Trophoblast cell (in vitro differentiated cells and primary cell): Measurements from ENCODE around the gene PRDM16.

ENCODE experiments used
- DNase-seq, 2 donors: peaks; one replicate each; pipeline ENCODE4 v3.0.0-alpha.2; 2016
- H2AFZ ChIP-seq: 2 replicates; pipeline ENCODE4 v1.6.1; 2013; ENCODE audit warnings: low read length, moderate library complexity, mild to moderate bottlenecking; ENCODE audit not compliant: insufficient read depth, poor library complexity
- H2AK5ac ChIP-seq: 2 replicates; pipeline ENCODE4 v1.6.1; 2013; ENCODE audit warnings: mild to moderate bottlenecking, low read length
- H2BK120ac ChIP-seq: 2 replicates; pipeline ENCODE4 v1.6.1; 2013; ENCODE audit warnings: low read length, mild to moderate bottlenecking, moderate library complexity; ENCODE audit not compliant: insufficient read depth, poor library complexity
- H2BK12ac ChIP-seq: 2 replicates; pipeline ENCODE4 v1.6.1; 2013; ENCODE audit warnings: mild to moderate bottlenecking, low read length, moderate library complexity
- H2BK5ac ChIP-seq: 2 replicates; pipeline ENCODE4 v1.6.1; 2013; ENCODE audit warnings: low read length, low read depth, moderate library complexity, mild to moderate bottlenecking; ENCODE audit not compliant: poor library complexity
- H3K14ac ChIP-seq: 2 replicates; pipeline ENCODE4 v1.6.1; 2013; ENCODE audit warnings: mild to moderate bottlenecking, low read length
- H3K18ac ChIP-seq: 2 replicates; pipeline ENCODE4 v1.6.1; 2013; ENCODE audit warnings: mild to moderate bottlenecking, low read length
- H3K23ac ChIP-seq: 2 replicates; pipeline ENCODE4 v1.6.1; 2013; ENCODE audit warnings: low read length
- H3K27ac ChIP-seq: 2 replicates; pipeline ENCODE4 v1.5.1; 2013; ENCODE audit warnings: low read depth, mild to moderate bottlenecking, inconsistent platforms, low read length, moderate library complexity
- H3K27me3 ChIP-seq: 2 replicates; pipeline ENCODE4 v1.6.1; 2013; ENCODE audit warnings: inconsistent platforms, mild to moderate bottlenecking, low read length, moderate library complexity; ENCODE audit not compliant: insufficient read depth
- H3K36me3 ChIP-seq, 2 experiments: 1 replicate in 1 of 2; 2 replicates in 1 of 2; pipeline ENCODE4 v1.6.1; 2013; ENCODE audit warnings: low read length in 2 of 2, mild to moderate bottlenecking in 2 of 2, moderate library complexity in 1 of 2; ENCODE audit not compliant: insufficient read depth in 2 of 2, control insufficient read depth in 1 of 2
- H3K4ac ChIP-seq: 2 replicates; pipeline ENCODE4 v1.6.1; 2013; ENCODE audit warnings: low read depth, mild to moderate bottlenecking, low read length, moderate library complexity
- H3K4me1 ChIP-seq, 2 experiments: 1 replicate in 1 of 2; 2 replicates in 1 of 2; pipeline ENCODE4 v1.6.1; 2013; ENCODE audit warnings: low read length in 2 of 2, mild to moderate bottlenecking in 2 of 2, moderate library complexity in 1 of 2; ENCODE audit not compliant: insufficient read depth in 2 of 2, control insufficient read depth in 1 of 2
- H3K4me2 ChIP-seq: 2 replicates; pipeline ENCODE4 v1.6.1; 2013; ENCODE audit warnings: inconsistent platforms, mild to moderate bottlenecking, low read length, moderate library complexity
- H3K4me3 ChIP-seq: 2 replicates; pipeline ENCODE4 v1.5.1; 2013; ENCODE audit warnings: mild to moderate bottlenecking, low read depth, low read length, inconsistent platforms
- H3K79me1 ChIP-seq: one replicate; pipeline ENCODE4 v1.6.1; 2013; ENCODE audit warnings: low read length
- H3K79me2 ChIP-seq: 2 replicates; pipeline ENCODE4 v1.6.1; 2013; ENCODE audit warnings: low read length, mild to moderate bottlenecking; ENCODE audit not compliant: control insufficient read depth, insufficient read depth, poor library complexity
- H3K9ac ChIP-seq: 2 replicates; pipeline ENCODE4 v1.6.1; 2013; ENCODE audit warnings: mild to moderate bottlenecking, low read length
- H3K9me3 ChIP-seq: 2 replicates; pipeline ENCODE4 v1.6.1; 2013; ENCODE audit warnings: low read depth, mild to moderate bottlenecking, control low read depth, inconsistent platforms, low read length; ENCODE audit not compliant: insufficient read depth
- H4K12ac ChIP-seq: 2 replicates; pipeline ENCODE4 v1.6.1; 2013; ENCODE audit warnings: low read depth, mild to moderate bottlenecking, low read length, moderate library complexity
- H4K8ac ChIP-seq: 2 replicates; pipeline ENCODE4 v1.6.1; 2013; ENCODE audit warnings: low read depth, mild to moderate bottlenecking, low read length, moderate library complexity
- H4K91ac ChIP-seq: one replicate; pipeline ENCODE4 v1.6.1; 2013; ENCODE audit warnings: low read depth, mild to moderate bottlenecking, low read length, moderate library complexity
- WGBS: extraction: QIAGEN DNeasy Blood & Tissue Kit; methylation state at CpG from one replicate; pipeline ENCODE4 v1.1.7; 2013; ENCODE audit warnings: missing lambda C conversion rate; ENCODE audit not compliant: insufficient read length, insufficient coverage; ENCODE audit errors: extremely low coverage; 5-methylcytosine and 5-hydroxymethylcytosine counted together

PRDM16 gene

GRCh38 chr1:3021801-3022401 lies 47.1 kb upstream of the PRDM16 start:
- WGBS = no CpG with 5 or more reads among the region's 28 CpGs
- Histone ChIP-seq H3K4me1 (no peaks in the 10 kb centered on the region), H2BK120ac (no peak overlapping the region)

GRCh38 chr1:3022511-3022973 lies 46.5 kb upstream of the PRDM16 start:
- H4K91ac ChIP-seq = no peak overlapping the region
- WGBS = no CpG with 5 or more reads among the region's 18 CpGs
- no peak overlapping the region for H3K4ac ChIP-seq

More at GRCh38 chr1:3021801-3022401, 47.1 kb upstream of the PRDM16 start:
- no peaks in the 10 kb centered on the region for H3K27me3 ChIP-seq
- H3K14ac ChIP-seq = no peak overlapping the region
- no peak overlapping the region for H3K18ac ChIP-seq
- no peak overlapping the region for H3K4me2 ChIP-seq
- H3K79me1 ChIP-seq = no peaks in the 10 kb centered on the region
- no peak overlapping the region for H3K23ac ChIP-seq
- no peak overlapping the region for H4K91ac ChIP-seq
- no peak overlapping the region for H3K4me3 ChIP-seq
- no peak overlapping the region for H2BK12ac ChIP-seq
- H2BK5ac ChIP-seq = no peak overlapping the region
- H2AK5ac ChIP-seq = no peak overlapping the region
- H3K27ac ChIP-seq = no peak overlapping the region
- no peak overlapping the region for H4K8ac ChIP-seq
- H3K9me3 ChIP-seq = peaks cover 31% of the 10 kb centered on the region
- H3K4ac ChIP-seq = no peak overlapping the region
- no peak overlapping the region for H3K9ac ChIP-seq
- DNase-seq = no peak
- H3K79me2 ChIP-seq = no peaks in the 10 kb centered on the region
- no peak overlapping the region for H2AFZ ChIP-seq
- no peak overlapping the region for H4K12ac ChIP-seq
- no peaks in the 10 kb centered on the region for H3K36me3 ChIP-seq

GRCh38 chr1:3022976-3023375 lies 46.0 kb upstream of the PRDM16 start:
- no peaks in the 10 kb centered on the region for H3K36me3 ChIP-seq
- no peak for DNase-seq
- H2AFZ ChIP-seq = no peak overlapping the region
- no peak overlapping the region for H3K9ac ChIP-seq
- H2AK5ac ChIP-seq = no peak overlapping the region
- no peaks in the 10 kb centered on the region for H3K27me3 ChIP-seq
- no peak overlapping the region for H3K4me2 ChIP-seq
- WGBS = no CpG with 5 or more reads among the region's 14 CpGs
- H3K4me3 ChIP-seq = no peak overlapping the region
- H3K4me1 ChIP-seq = no peaks in the 10 kb centered on the region
- H3K14ac ChIP-seq = no peak overlapping the region
- no peaks in the 10 kb centered on the region for H3K79me1 ChIP-seq
- no peaks in the 10 kb centered on the region for H3K79me2 ChIP-seq
- H3K23ac ChIP-seq = no peak overlapping the region
- H3K18ac ChIP-seq = no peak overlapping the region
- H4K91ac ChIP-seq = no peak overlapping the region
- no peak overlapping the region for H2BK5ac ChIP-seq
- no peak overlapping the region for H2BK120ac ChIP-seq
- H3K9me3 ChIP-seq = peaks cover 34% of the 10 kb centered on the region
- H2BK12ac ChIP-seq = no peak overlapping the region
- H3K4ac ChIP-seq = no peak overlapping the region
- no peak overlapping the region for H4K8ac ChIP-seq
- H4K12ac ChIP-seq = no peak overlapping the region
- no peak overlapping the region for H3K27ac ChIP-seq

More at GRCh38 chr1:3022511-3022973, 46.5 kb upstream of the PRDM16 start:
- Histone ChIP-seq H2BK12ac (no peak overlapping the region), H3K23ac (no peak overlapping the region), H2AK5ac (no peak overlapping the region), H3K4me3 (no peak overlapping the region), H3K18ac (no peak overlapping the region), H3K4me1 (no peaks in the 10 kb centered on the region), H3K27ac (no peak overlapping the region), H3K4me2 (no peak overlapping the region), H2BK5ac (no peak overlapping the region), H3K14ac (no peak overlapping the region), H3K9me3 (peaks cover 36% of the 10 kb centered on the region), H3K36me3 (no peaks in the 10 kb centered on the region), H4K8ac (no peak overlapping the region), H3K9ac (no peak overlapping the region), H2BK120ac (no peak overlapping the region), H4K12ac (no peak overlapping the region), H2AFZ (no peak overlapping the region), H3K27me3 (no peaks in the 10 kb centered on the region), H3K79me2 (no peaks in the 10 kb centered on the region), H3K79me1 (no peaks in the 10 kb centered on the region)
- DNase-seq = no peak

- Histone ChIP-seq H2AFZ (no peak overlapping the region), H3K18ac (no peak overlapping the region), H3K4me2 (no peak overlapping the region), H3K79me1 (no peaks in the 10 kb centered on the region), H3K79me2 (no peaks in the 10 kb centered on the region), H3K27me3 (no peaks in the 10 kb centered on the region), H3K14ac (no peak overlapping the region), H3K4me1 (no peaks in the 10 kb centered on the region), H3K9me3 (peaks cover 29% of the 10 kb centered on the region), H3K36me3 (no peaks in the 10 kb centered on the region), H2BK12ac (no peak overlapping the region), H4K8ac (no peak overlapping the region), H3K27ac (no peak overlapping the region), H2AK5ac (no peak overlapping the region), H4K12ac (no peak overlapping the region), H2BK120ac (no peak overlapping the region), H3K9ac (no peak overlapping the region), H4K91ac (no peak overlapping the region), H3K4ac (no peak overlapping the region), H3K4me3 (no peak overlapping the region), H3K23ac (no peak overlapping the region), H2BK5ac (no peak overlapping the region)
- no peak for DNase-seq
- WGBS = no CpG with 5 or more reads among the region's 9 CpGs
Measured at GRCh38 chr1:3024019-3024418, 45.0 kb upstream of the PRDM16 start.
